ENCODE measurements around the gene DTNBP1. TPM values are rescaled to one million over a fixed set of nuclear protein-coding genes. Genes with fewer than 3 reads are reported as not detected.

Gene DTNBP1
- total and polyA plus RNA-seq, 11 donors = 7.0 to 38.4 (median 18.5) TPM

DNA sequence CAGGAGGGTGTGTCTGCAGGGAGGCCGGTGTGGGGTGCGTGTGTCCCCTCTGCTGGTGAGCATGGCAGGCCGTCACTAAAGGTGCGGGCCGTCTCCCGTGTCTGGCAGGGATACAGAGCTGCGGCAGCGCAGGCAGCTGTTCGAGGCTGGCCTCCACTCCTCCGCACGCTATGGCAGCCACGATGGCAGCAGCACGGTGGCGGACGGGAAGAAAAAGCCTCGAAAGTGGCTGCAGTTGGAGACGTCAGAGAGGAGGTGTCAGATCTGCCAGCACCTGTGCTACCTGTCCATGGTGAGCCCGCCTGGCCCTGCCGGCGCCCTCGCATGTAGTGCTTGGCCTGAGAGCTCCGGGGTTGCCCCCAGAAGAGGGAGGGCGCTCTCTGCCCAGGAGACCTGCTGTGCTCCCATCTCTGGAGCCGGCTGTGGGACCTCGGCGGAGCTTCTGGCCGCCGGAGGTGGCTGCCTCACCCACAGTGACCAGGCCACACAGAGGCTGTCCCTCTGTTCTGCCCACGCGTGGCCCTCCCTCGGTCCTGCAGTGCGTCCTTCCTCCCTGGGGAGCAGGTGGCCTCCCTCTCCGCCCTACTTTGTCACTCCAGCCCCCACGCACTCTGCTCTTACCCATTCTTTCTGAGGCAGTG, 149.6 kb downstream of the DTNBP1 start:
- Histone ChIP-seq H3K4me3 (no peak overlapping the region), H3K4me1 (peaks cover 0 to 43% (median 8%) of the 10 kb centered on the region in 12 donors), H3K9me3 (no peaks in the 10 kb centered on the region), H3K27ac (peak overlapping the region in 3 of 12 donors; percentile 75 to 91 (median 76)), H3K27me3 (no peaks in the 10 kb centered on the region), H3K36me3 (peaks cover 0 to 94% (median 65%) of the 10 kb centered on the region in 9 donors)
- TF ChIP-seq CTCF (IDR thresholded peaks at IDR 0.05) (no peak), POLR2A (IDR thresholded peaks at IDR 0.05) (no peak)
- WGBS, 4 donors = 86 to 96% (median 89%) methylated on average over 29 to 34 of the region's 34 CpGs
- intact Hi-C loops (cut with DNase I) = loop anchor here in 1 of 10 donors (5.0 kb wide), 1 partner anchor 109 kb away; no protein-coding TSS in a partner anchor
- ATAC-seq (no peak), DNase-seq (no peak)

DNA sequence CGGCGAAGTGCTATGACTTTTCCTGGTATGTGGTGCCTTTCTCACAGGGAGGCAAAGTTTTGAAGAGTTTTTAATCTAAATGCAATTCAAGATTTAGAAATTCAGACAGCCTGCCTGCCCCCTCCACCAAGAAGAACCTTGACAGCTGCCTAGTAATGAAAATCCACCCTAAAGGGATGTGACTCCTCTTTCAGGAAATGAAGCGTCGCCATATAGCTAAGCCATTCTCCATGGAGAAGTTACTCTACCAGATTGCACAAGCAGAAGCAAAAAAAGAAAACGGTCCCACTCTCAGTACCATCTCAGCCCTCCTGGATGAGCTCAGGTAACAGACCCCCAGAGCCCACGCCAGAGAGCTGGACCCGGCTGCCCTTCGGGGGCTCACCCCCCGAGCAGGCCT, 150.1 kb downstream of the DTNBP1 start:
- Histone ChIP-seq H3K9me3 (no peaks in the 10 kb centered on the region), H3K27me3 (no peaks in the 10 kb centered on the region), H3K27ac (peak overlapping the region in 6 of 12 donors; percentile 58 to 91 (median 76)), H3K4me1 (peaks cover 0 to 43% (median 8%) of the 10 kb centered on the region in 12 donors), H3K36me3 (peaks cover 0 to 93% (median 65%) of the 10 kb centered on the region in 9 donors), H3K4me3 (no peak overlapping the region)
- WGBS, 4 donors = 89 to 93% (median 92%) methylated on average over 7 to 9 of the region's 9 CpGs
- ATAC-seq (no peak), DNase-seq (no peak)
- intact Hi-C loops (cut with DNase I) = loop anchor here in 1 of 10 donors (5.0 kb wide), 1 partner anchor 110 kb away; no protein-coding TSS in a partner anchor
- no peak for TF ChIP-seq CTCF (IDR thresholded peaks at IDR 0.05)
- no peak for TF ChIP-seq POLR2A (IDR thresholded peaks at IDR 0.05)

- no peaks in the 10 kb centered on the region for H3K9me3 ChIP-seq
- H3K36me3 ChIP-seq = peaks cover 0 to 93% (median 61%) of the 10 kb centered on the region in 9 donors
- intact Hi-C loops (cut with DNase I) = loop anchor here in 1 of 10 donors (5.0 kb wide), 1 partner anchor 110 kb away; no protein-coding TSS in a partner anchor
- no peak for TF ChIP-seq POLR2A (IDR thresholded peaks at IDR 0.05)
- peak in 10 of 12 donors; percentile 18 to 51 (median 37) for TF ChIP-seq CTCF (IDR thresholded peaks at IDR 0.05)
- H3K4me1 ChIP-seq = peaks cover 0 to 43% (median 8%) of the 10 kb centered on the region in 12 donors
- H3K27me3 ChIP-seq = no peaks in the 10 kb centered on the region
- DNase-seq (peak in 1 of 5 donors; percentile 61), ATAC-seq (peak; percentile 63 to 76 (median 70))
- H3K4me3 ChIP-seq = no peak overlapping the region
- WGBS, 4 donors = 67 to 80% (median 74%) methylated on average over 17 to 18 of the region's 18 CpGs
- H3K27ac ChIP-seq = peak overlapping the region in 10 of 12 donors; percentile 28 to 91 (median 76)
Measured at GRCh38 chr6:15512126-15512525, 150.7 kb downstream of the DTNBP1 start.
